VCaP (cell line): ENCODE data around the gene EML1.

ENCODE experiments used
- H3K27ac ChIP-seq: fragments of 450-650 bp; 2 replicates; pipeline ENCODE4 v1.5.1; 2017
- CTCF ChIP-seq: fragments of 450-650 bp; conservative IDR thresholded peaks from 2 replicates; pipeline ENCODE4 v1.5.1; 2017; ENCODE audit warnings: mild to moderate bottlenecking, moderate library complexity

EML1 gene

GRCh38 chr14:99784508-99784907 is 8.7 kb upstream of the EML1 start:
- no peak overlapping the region for H3K27ac ChIP-seq
- no peak for TF ChIP-seq CTCF

GRCh38 chr14:99785426-99785825 is 7.8 kb upstream of the EML1 start:
- no peak for TF ChIP-seq CTCF

GRCh38 chr14:99786511-99786989 is 6.7 kb upstream of the EML1 start:
- H3K27ac ChIP-seq: no peak overlapping the region
- TF ChIP-seq CTCF: no peak

More at GRCh38 chr14:99785426-99785825, 7.8 kb upstream of the EML1 start:
- H3K27ac ChIP-seq: no peak overlapping the region

- no peak for TF ChIP-seq CTCF
- H3K27ac ChIP-seq: no peak overlapping the region
Measured at GRCh38 chr14:99788713-99789112, 4.5 kb upstream of the EML1 start.

GRCh38 chr14:99789581-99789980 is 3.6 kb upstream of the EML1 start:
- H3K27ac ChIP-seq: no peak overlapping the region
- no peak for TF ChIP-seq CTCF

GRCh38 chr14:99790201-99790977 is 2.8 kb upstream of the EML1 start:
- no peak overlapping the region for H3K27ac ChIP-seq
- TF ChIP-seq CTCF: no peak

GRCh38 chr14:99790978-99791376 is 2.2 kb upstream of the EML1 start:
- no peak for TF ChIP-seq CTCF
- H3K27ac ChIP-seq: no peak overlapping the region
